Activated naive CD4-positive, alpha-beta T cell treated with anti-CD3 and anti-CD28 coated beads, Interleukin-2, amount 50 U/mL, for 24 hours (primary cell): ENCODE measurements around the gene GRID2.
A peak's percentile ranks its signal among the peaks of the same experiment; 100 is the strongest.

Experiments
- H3K27ac Mint-ChIP-seq: one replicate; pipeline ENCODE4 v1.8.0; 2021; ENCODE audit warnings: mild to moderate bottlenecking, mixed read lengths
- H3K27me3 Mint-ChIP-seq: one replicate; pipeline ENCODE4 v1.8.0; 2021; ENCODE audit warnings: mixed read lengths
- H3K36me3 Mint-ChIP-seq: one replicate; pipeline ENCODE4 v1.8.0; 2021; ENCODE audit warnings: mixed read lengths
- H3K4me1 Mint-ChIP-seq: one replicate; pipeline ENCODE4 v1.8.0; 2021; ENCODE audit warnings: mixed read lengths
- H3K4me3 Mint-ChIP-seq: one replicate; pipeline ENCODE4 v1.8.0; 2021; ENCODE audit warnings: mild to moderate bottlenecking, mixed read lengths
- H3K9me3 Mint-ChIP-seq: one replicate; pipeline ENCODE4 v1.8.0; 2021; ENCODE audit warnings: mixed read lengths

The GRID2 gene

DNA sequence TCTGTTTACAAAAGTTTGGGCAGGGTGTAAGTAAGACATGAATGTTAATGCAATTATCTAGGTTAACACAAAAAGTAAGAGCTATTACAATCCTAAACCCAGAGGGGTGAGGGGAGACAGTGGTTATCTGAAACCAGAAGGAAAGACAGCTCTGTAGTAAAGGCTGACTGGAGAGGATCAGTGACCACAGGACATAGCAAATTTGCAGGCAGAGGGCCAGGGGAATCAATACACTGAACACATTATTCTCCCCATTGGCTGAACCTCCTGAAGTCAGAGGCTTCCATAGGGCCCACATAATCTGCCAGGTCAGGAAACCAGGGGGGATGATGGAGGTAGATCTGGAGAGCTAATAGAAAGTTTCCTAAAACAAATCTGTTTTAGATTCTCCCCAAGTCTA, 835.4 kb downstream of the GRID2 start:
- Mint-ChIP-seq H3K27ac (no peak overlapping the region), H3K27me3 (no peaks in the 10 kb centered on the region), H3K36me3 (no peaks in the 10 kb centered on the region), H3K4me3 (no peak overlapping the region), H3K4me1 (no peaks in the 10 kb centered on the region), H3K9me3 (no peaks in the 10 kb centered on the region)

- H3K36me3 Mint-ChIP-seq = no peaks in the 10 kb centered on the region
- H3K27me3 Mint-ChIP-seq = no peaks in the 10 kb centered on the region
- H3K4me3 Mint-ChIP-seq = no peak overlapping the region
- H3K27ac Mint-ChIP-seq = no peak overlapping the region
- no peaks in the 10 kb centered on the region for H3K4me1 Mint-ChIP-seq
- peaks cover 4% of the 10 kb centered on the region for H3K9me3 Mint-ChIP-seq
Measured at GRCh38 chr4:93143902-93144301, 840.1 kb downstream of the GRID2 start.

- Mint-ChIP-seq H3K36me3 (no peaks in the 10 kb centered on the region), H3K9me3 (peaks cover 4% of the 10 kb centered on the region), H3K27ac (no peak overlapping the region), H3K27me3 (no peaks in the 10 kb centered on the region), H3K4me3 (no peak overlapping the region), H3K4me1 (no peaks in the 10 kb centered on the region)
Measured at GRCh38 chr4:93144644-93145043, 840.9 kb downstream of the GRID2 start.

GRCh38 chr4:93147524-93148212, 843.9 kb downstream of the GRID2 start:
- Mint-ChIP-seq H3K4me1 (no peaks in the 10 kb centered on the region), H3K36me3 (no peaks in the 10 kb centered on the region), H3K9me3 (peaks cover 4% of the 10 kb centered on the region), H3K27me3 (no peaks in the 10 kb centered on the region), H3K4me3 (no peak overlapping the region), H3K27ac (no peak overlapping the region)

GRCh38 chr4:93152491-93152890, 848.7 kb downstream of the GRID2 start:
- Mint-ChIP-seq H3K27me3 (no peaks in the 10 kb centered on the region), H3K4me3 (no peak overlapping the region), H3K36me3 (no peaks in the 10 kb centered on the region), H3K4me1 (no peaks in the 10 kb centered on the region), H3K27ac (no peak overlapping the region), H3K9me3 (peaks cover 9% of the 10 kb centered on the region)

DNA sequence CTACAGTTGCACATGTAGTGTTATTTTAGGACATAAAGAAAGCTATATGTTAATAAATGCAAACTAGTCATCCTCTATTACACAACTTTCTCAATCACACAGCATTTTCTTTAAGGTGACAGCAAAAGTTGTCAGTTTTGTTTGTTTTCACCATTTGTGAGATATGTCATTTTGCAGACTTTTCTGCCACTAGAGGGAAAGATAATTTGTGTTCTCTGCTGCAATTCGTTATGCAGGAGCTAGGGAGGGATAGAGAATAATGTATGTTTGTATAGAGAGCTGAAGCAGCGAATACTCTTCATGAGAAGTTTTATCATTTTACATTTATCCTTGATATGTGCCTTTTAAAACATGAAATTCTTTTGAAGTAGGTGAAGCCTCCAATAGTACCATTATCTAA, 854.2 kb downstream of the GRID2 start:
- Mint-ChIP-seq H3K4me1 (no peaks in the 10 kb centered on the region), H3K27me3 (no peaks in the 10 kb centered on the region), H3K9me3 (peaks cover 9% of the 10 kb centered on the region), H3K36me3 (no peaks in the 10 kb centered on the region), H3K4me3 (no peak overlapping the region), H3K27ac (no peak overlapping the region)

DNA sequence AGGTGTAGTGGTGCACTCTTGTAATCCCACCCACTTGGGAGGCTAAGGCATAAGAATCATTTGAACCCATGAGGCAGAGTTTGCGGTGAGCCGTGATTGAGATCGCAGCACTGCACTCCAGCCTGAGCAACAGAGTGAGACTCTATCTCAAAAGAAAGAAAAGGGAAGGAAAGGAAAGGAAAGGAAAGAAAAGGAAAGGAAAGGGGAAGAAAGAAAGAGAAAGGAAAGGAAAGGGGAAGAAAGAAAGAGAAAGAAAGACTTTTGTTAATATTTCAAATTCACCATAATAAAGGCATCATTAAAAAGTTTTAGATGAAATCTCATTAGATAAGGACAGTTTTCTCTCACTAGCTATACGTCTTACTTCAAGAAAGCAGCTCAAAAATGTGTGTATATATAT, 864.3 kb downstream of the GRID2 start:
- no peaks in the 10 kb centered on the region for H3K4me1 Mint-ChIP-seq
- H3K36me3 Mint-ChIP-seq = no peaks in the 10 kb centered on the region
- H3K27ac Mint-ChIP-seq = peak overlapping the region; percentile 9
- H3K9me3 Mint-ChIP-seq = no peaks in the 10 kb centered on the region
- no peak overlapping the region for H3K4me3 Mint-ChIP-seq
- H3K27me3 Mint-ChIP-seq = no peaks in the 10 kb centered on the region

DNA sequence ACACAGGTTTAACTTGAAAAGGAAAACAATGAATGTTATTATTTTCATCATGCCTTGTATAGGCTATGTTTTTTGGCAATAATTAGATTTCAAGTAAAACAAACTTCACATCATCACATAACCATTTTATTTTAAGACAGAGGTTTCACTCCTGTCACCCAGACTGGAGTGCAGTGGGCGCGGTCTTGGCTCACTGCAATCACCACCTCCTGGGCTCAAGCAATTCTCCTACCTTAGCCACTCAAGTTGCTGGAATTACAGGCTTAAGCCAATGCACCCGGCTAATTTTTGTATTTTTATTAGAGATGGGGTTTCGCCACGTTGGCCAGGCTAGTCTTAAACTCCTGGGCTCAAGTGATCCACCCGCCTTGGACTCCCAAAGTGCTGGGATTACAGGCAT, 866.2 kb downstream of the GRID2 start:
- Mint-ChIP-seq H3K27ac (no peak overlapping the region), H3K4me1 (no peaks in the 10 kb centered on the region), H3K9me3 (no peaks in the 10 kb centered on the region), H3K27me3 (no peaks in the 10 kb centered on the region), H3K4me3 (no peak overlapping the region), H3K36me3 (no peaks in the 10 kb centered on the region)

- Mint-ChIP-seq H3K36me3 (no peaks in the 10 kb centered on the region), H3K4me3 (no peak overlapping the region), H3K27ac (no peak overlapping the region), H3K9me3 (no peaks in the 10 kb centered on the region), H3K27me3 (no peaks in the 10 kb centered on the region), H3K4me1 (no peaks in the 10 kb centered on the region)
Measured at GRCh38 chr4:93174598-93174997, 870.8 kb downstream of the GRID2 start.

DNA sequence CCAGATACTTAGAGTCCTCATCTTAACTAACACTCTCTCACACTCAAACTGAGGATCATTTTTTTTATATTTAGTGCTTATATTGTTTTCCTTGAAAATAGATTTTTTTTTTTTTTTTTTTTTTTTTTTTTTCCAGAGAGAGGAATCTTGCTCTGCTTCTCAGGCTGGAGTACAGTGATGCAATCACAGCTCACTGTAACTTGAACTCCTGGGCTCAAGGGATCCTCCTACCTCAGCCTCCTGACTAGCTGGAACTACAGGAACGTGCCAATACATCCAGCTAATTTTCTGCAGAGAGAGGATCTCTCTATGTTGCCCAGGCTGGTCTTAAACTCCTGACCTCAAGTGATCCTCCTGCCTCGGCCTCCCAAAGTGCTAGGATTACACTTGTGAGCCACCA, 874.5 kb downstream of the GRID2 start:
- H3K36me3 Mint-ChIP-seq = no peaks in the 10 kb centered on the region
- H3K9me3 Mint-ChIP-seq = no peaks in the 10 kb centered on the region
- no peak overlapping the region for H3K4me3 Mint-ChIP-seq
- H3K27me3 Mint-ChIP-seq = no peaks in the 10 kb centered on the region
- H3K27ac Mint-ChIP-seq = no peak overlapping the region
- H3K4me1 Mint-ChIP-seq = no peaks in the 10 kb centered on the region

- no peaks in the 10 kb centered on the region for H3K9me3 Mint-ChIP-seq
- H3K27ac Mint-ChIP-seq = no peak overlapping the region
- no peaks in the 10 kb centered on the region for H3K27me3 Mint-ChIP-seq
- H3K36me3 Mint-ChIP-seq = no peaks in the 10 kb centered on the region
- no peaks in the 10 kb centered on the region for H3K4me1 Mint-ChIP-seq
- no peak overlapping the region for H3K4me3 Mint-ChIP-seq
Measured at GRCh38 chr4:93179044-93179443, 875.3 kb downstream of the GRID2 start.

- Mint-ChIP-seq H3K27ac (no peak overlapping the region), H3K36me3 (no peaks in the 10 kb centered on the region), H3K4me1 (no peaks in the 10 kb centered on the region), H3K27me3 (no peaks in the 10 kb centered on the region), H3K9me3 (no peaks in the 10 kb centered on the region), H3K4me3 (no peak overlapping the region)
Measured at GRCh38 chr4:93182722-93183121, 879.0 kb downstream of the GRID2 start.

DNA sequence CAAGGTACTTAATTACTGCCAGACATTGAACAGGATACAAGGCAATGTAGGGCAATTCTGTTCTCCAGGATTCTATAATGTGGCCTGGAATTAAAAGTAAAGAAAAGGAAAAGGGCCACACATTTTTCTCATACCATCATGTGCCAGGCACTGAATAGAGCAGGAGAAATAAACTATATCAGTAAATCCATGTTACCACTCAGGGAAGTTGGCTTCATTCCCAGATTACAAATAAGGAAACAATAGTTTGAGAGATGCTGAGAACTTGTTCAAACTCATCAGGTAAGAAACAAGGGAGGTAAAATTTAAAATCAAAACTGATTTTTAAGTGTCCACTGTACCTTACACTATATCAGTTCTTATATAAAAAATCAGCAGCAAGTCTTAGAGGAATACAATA, 879.8 kb downstream of the GRID2 start:
- H3K4me1 Mint-ChIP-seq = no peaks in the 10 kb centered on the region
- no peak overlapping the region for H3K4me3 Mint-ChIP-seq
- no peaks in the 10 kb centered on the region for H3K27me3 Mint-ChIP-seq
- H3K9me3 Mint-ChIP-seq = no peaks in the 10 kb centered on the region
- H3K36me3 Mint-ChIP-seq = no peaks in the 10 kb centered on the region
- H3K27ac Mint-ChIP-seq = no peak overlapping the region

GRCh38 chr4:93184053-93184452, 880.3 kb downstream of the GRID2 start:
- no peaks in the 10 kb centered on the region for H3K36me3 Mint-ChIP-seq
- H3K4me1 Mint-ChIP-seq = no peaks in the 10 kb centered on the region
- no peak overlapping the region for H3K4me3 Mint-ChIP-seq
- H3K27me3 Mint-ChIP-seq = no peaks in the 10 kb centered on the region
- H3K27ac Mint-ChIP-seq = no peak overlapping the region
- no peaks in the 10 kb centered on the region for H3K9me3 Mint-ChIP-seq

DNA sequence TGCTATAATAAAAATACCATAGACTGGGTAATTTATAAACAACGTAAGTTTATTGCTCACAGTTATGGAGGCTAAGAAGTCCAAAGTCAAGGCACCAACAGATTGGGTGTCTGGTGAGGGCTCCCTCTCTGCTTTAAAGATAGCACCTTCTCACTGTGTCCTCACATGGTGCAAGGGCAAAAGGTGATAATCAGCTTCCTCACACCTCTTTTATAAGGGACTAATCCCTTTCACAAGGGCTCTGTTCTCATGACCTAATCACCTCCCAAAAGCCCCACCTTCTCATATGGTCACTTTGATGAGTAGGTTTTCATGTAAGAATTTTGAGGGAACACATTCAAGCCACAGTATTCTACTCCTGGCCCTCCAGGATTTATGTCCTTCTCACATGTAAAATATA, 883.1 kb downstream of the GRID2 start:
- Mint-ChIP-seq H3K27me3 (no peaks in the 10 kb centered on the region), H3K4me3 (no peak overlapping the region), H3K9me3 (no peaks in the 10 kb centered on the region), H3K36me3 (no peaks in the 10 kb centered on the region), H3K27ac (no peak overlapping the region), H3K4me1 (no peaks in the 10 kb centered on the region)

DNA sequence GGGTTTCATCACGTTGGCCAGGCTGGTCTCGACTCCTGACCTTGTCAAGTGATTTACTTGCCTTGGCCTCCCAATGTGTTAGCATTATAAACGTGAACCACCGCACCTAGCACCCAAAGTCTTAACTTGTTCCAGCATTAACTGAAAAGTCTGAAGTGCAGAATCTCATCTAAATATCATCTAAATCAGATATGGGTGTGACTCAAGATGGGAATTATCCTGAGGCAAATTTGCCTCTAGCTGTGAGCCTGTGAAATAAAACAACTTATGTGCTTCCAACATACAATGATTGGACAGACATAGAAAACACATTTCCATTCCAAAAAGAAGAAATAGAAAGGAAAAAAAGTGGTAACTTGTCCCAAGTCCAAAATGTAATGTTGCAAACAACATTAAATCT, 883.7 kb downstream of the GRID2 start:
- no peaks in the 10 kb centered on the region for H3K4me1 Mint-ChIP-seq

GRCh38 chr4:93187892-93188291, 884.1 kb downstream of the GRID2 start:
- H3K27me3 Mint-ChIP-seq = no peaks in the 10 kb centered on the region
- H3K36me3 Mint-ChIP-seq = no peaks in the 10 kb centered on the region
- no peaks in the 10 kb centered on the region for H3K4me1 Mint-ChIP-seq
- H3K27ac Mint-ChIP-seq = no peak overlapping the region
- H3K4me3 Mint-ChIP-seq = no peak overlapping the region
- H3K9me3 Mint-ChIP-seq = no peaks in the 10 kb centered on the region

More for the DNA sequence above, 883.7 kb downstream of the GRID2 start:
- Mint-ChIP-seq H3K4me3 (no peak overlapping the region), H3K27me3 (no peaks in the 10 kb centered on the region), H3K36me3 (no peaks in the 10 kb centered on the region), H3K9me3 (no peaks in the 10 kb centered on the region), H3K27ac (no peak overlapping the region)
